COR-L47 (cell line): ENCODE results near the gene PLPPR2.
"Not testable (repeated sequence)": the region's sequence is repeated elsewhere in the genome, so short reads cannot be mapped to it uniquely, and the experiment has no call there.

Experiments used
- DNase-seq: peaks from one replicate; lab custom pipeline; 2025; lab: John Stamatoyannopoulos, UW

PLPPR2 gene

GRCh38 chr19:11339254-11340098 is 15.8 kb upstream of the PLPPR2 start, which contains the start of gene RAB3D:
Gene RAB3D, minus strand, starts transcription at chr19:11339657. Its CDS starts 2,258 bp downstream, at chr19:11337399.
- DNase-seq: peak; percentile 81

- not testable (repeated sequence) for DNase-seq
Measured at GRCh38 chr19:11340099-11340467, 15.1 kb upstream of the PLPPR2 start.

- no peak for DNase-seq
Measured at GRCh38 chr19:11342429-11342828, 12.8 kb upstream of the PLPPR2 start.

- no peak for DNase-seq
Measured at GRCh38 chr19:11345122-11345803, 10.0 kb upstream of the PLPPR2 start.

- DNase-seq: peak; percentile 100
Measured at GRCh38 chr19:11346104-11346940, 8.9 kb upstream of the PLPPR2 start, which contains the start of the genes CCDC159 and TMEM205. Gene CCDC159, plus strand, starts transcription at chr19:11346519. Its CDS starts 88 bp downstream, at chr19:11346607. Gene TMEM205, minus strand, starts transcription at chr19:11346268. Its CDS starts 649 bp downstream, at chr19:11345619.

GRCh38 chr19:11347546-11348039 is 7.6 kb upstream of the PLPPR2 start:
- no peak for DNase-seq

GRCh38 chr19:11349171-11349570 is 6.1 kb upstream of the PLPPR2 start:
- DNase-seq: no peak

GRCh38 chr19:11354102-11354501 is 1.1 kb upstream of the PLPPR2 start:
- DNase-seq: not testable (repeated sequence)

GRCh38 chr19:11356074-11356397 is 804 bp downstream of the PLPPR2 start:
- DNase-seq: no peak

- no peak for DNase-seq
Measured at GRCh38 chr19:11356676-11357550, 1.7 kb downstream of the PLPPR2 start.

GRCh38 chr19:11359421-11359820 is 4.2 kb downstream of the PLPPR2 start:
- DNase-seq: no peak

GRCh38 chr19:11361037-11361770 is 6.0 kb downstream of the PLPPR2 start:
- DNase-seq: no peak

GRCh38 chr19:11361771-11362731 is 6.8 kb downstream of the PLPPR2 start:
- no peak for DNase-seq

GRCh38 chr19:11363881-11364280 is 8.6 kb downstream of the PLPPR2 start:
- DNase-seq: no peak

- no peak for DNase-seq
Measured at GRCh38 chr19:11364296-11364904, 9.2 kb downstream of the PLPPR2 start.

GRCh38 chr19:11364935-11365334 is 9.7 kb downstream of the PLPPR2 start:
- DNase-seq: no peak

- DNase-seq: no peak
Measured at GRCh38 chr19:11365557-11366117, 10.4 kb downstream of the PLPPR2 start.

GRCh38 chr19:11367528-11367927 is 12.3 kb downstream of the PLPPR2 start:
- DNase-seq: no peak
